Hepatocyte (in vitro differentiated cells): ENCODE results near the gene S1PR3. TPM values are rescaled to one million over a fixed set of nuclear protein-coding genes. Genes with fewer than 3 reads are reported as not detected.

Experiments used
- DNase-seq: peaks from one replicate; pipeline ENCODE4 v3.0.0-alpha.2; 2016; ENCODE audit warnings: low spot score
- H2AFZ ChIP-seq: fragments of 200-600 bp; sonication (generic); 2 replicates; pipeline ENCODE4 v1.6.0; 2016; ENCODE audit warnings: antibody characterized with exemption, mild to moderate bottlenecking
- H3K27ac ChIP-seq: fragments of 200-600 bp; sonication (generic); 2 replicates; pipeline ENCODE4 v1.5.1; 2016; ENCODE audit warnings: mild to moderate bottlenecking
- H3K27me3 ChIP-seq: fragments of 200-600 bp; sonication (generic); 2 replicates; pipeline ENCODE4 v1.6.1; 2016
- H3K36me3 ChIP-seq: fragments of 200-600 bp; sonication (generic); replicated peaks from 2 replicates; pipeline ENCODE4 v1.5.1; 2016; ENCODE audit warnings: low read depth; ENCODE audit not compliant: insufficient read depth
- H3K4me1 ChIP-seq: fragments of 200-600 bp; sonication (generic); 2 replicates; pipeline ENCODE4 v1.5.1; 2016; ENCODE audit warnings: mild to moderate bottlenecking, moderate library complexity; ENCODE audit not compliant: insufficient read depth
- H3K4me2 ChIP-seq: fragments of 200-600 bp; sonication (generic); 2 replicates; pipeline ENCODE4 v1.6.0; 2016
- H3K4me3 ChIP-seq: fragments of 200-600 bp; sonication (generic); 2 replicates; pipeline ENCODE4 v1.5.1; 2016; ENCODE audit warnings: mild to moderate bottlenecking
- H3K79me2 ChIP-seq: fragments of 200-600 bp; sonication (generic); 2 replicates; pipeline ENCODE4 v1.6.0; 2017; ENCODE audit warnings: mild to moderate bottlenecking
- H3K9me2 ChIP-seq: fragments of 200-600 bp; sonication (generic); replicated peaks from 2 replicates; pipeline ENCODE4 v1.6.0; 2017; ENCODE audit warnings: mild to moderate bottlenecking; ENCODE audit not compliant: insufficient read depth
- H3K9me3 ChIP-seq: fragments of 200-600 bp; sonication (generic); 2 replicates; pipeline ENCODE4 v1.5.1; 2016; ENCODE audit warnings: low read depth, mild to moderate bottlenecking
- H4K20me1 ChIP-seq: fragments of 200-600 bp; sonication (generic); 2 replicates; pipeline ENCODE4 v1.6.0; 2016; ENCODE audit warnings: mild to moderate bottlenecking; ENCODE audit not compliant: insufficient read depth, poor library complexity, severe bottlenecking
- EZH2 ChIP-seq: fragments of 200-600 bp; sonication (generic); IDR thresholded peaks from 2 replicates; pipeline ENCODE4 v1.6.1; 2016; ENCODE audit warnings: antibody characterized with exemption, mild to moderate bottlenecking, borderline replicate concordance
- EZH2phosphoT487 ChIP-seq: fragments of 200-600 bp; sonication (generic); IDR thresholded peaks from one replicate; pipeline ENCODE4 v1.6.1; 2018; ENCODE audit warnings: antibody characterized with exemption, mild to moderate bottlenecking, low read depth, moderate library complexity; ENCODE audit not compliant: unreplicated experiment, severe bottlenecking
- WGBS: methylation state at CpG from one replicate; pipeline ENCODE4 v1.1.6; 2016; ENCODE audit warnings: low lambda C conversion rate; ENCODE audit errors: missing lambda C conversion rate; 5-methylcytosine and 5-hydroxymethylcytosine counted together
- polyA plus RNA-seq: library from polyadenylated mRNA; unstranded; fragments of >200 nt; fragmentation: Nextera tagmentation; extraction: Ambion mirVana; gene quantifications from 2 replicates; pipeline ENCODE4 v1.2.1, GENCODE V29; 2016
- total RNA-seq: library from RNA; depleted of rRNA; stranded (reverse); fragments of >200 nt; gene quantifications from 2 replicates; pipeline ENCODE4 v1.2.3, GENCODE V29; 2014
- TF ChIP-seq, protein P1 (sequence below): fragments of 200-600 bp; sonication (generic); IDR thresholded peaks from 2 replicates; pipeline ENCODE4 v1.5.1; 2016; ENCODE audit warnings: antibody characterized with exemption, mild to moderate bottlenecking; ENCODE audit not compliant: poor library complexity

The S1PR3 gene
- total and polyA plus RNA-seq, 2 experiments from 2014 or later: 21.4 to 46.1 TPM

GRCh38 chr9:89001917-89002540, 10.8 kb downstream of the S1PR3 start:
- Histone ChIP-seq H4K20me1 (peaks cover 11% of the 10 kb centered on the region), H3K9me3 (no peaks in the 10 kb centered on the region), H3K79me2 (peaks cover 50% of the 10 kb centered on the region), H3K4me2 (no peak overlapping the region), H2AFZ (no peak overlapping the region), H3K27me3 (no peaks in the 10 kb centered on the region), H3K27ac (no peak overlapping the region), H3K4me1 (peaks cover 17% of the 10 kb centered on the region), H3K9me2 (no peaks in the 10 kb centered on the region), H3K4me3 (no peak overlapping the region), H3K36me3 (no peaks in the 10 kb centered on the region)
- 95% methylated on average over 27 of the region's 27 CpGs for WGBS
- TF ChIP-seq EZH2: no peak
- DNase-seq: no peak

- H3K79me2 ChIP-seq: peaks cover 41% of the 10 kb centered on the region
- no peaks in the 10 kb centered on the region for H3K36me3 ChIP-seq
- TF ChIP-seq EZH2 (no peak), EZH2phosphoT487 (no peak)
- TF ChIP-seq, protein P1, sequence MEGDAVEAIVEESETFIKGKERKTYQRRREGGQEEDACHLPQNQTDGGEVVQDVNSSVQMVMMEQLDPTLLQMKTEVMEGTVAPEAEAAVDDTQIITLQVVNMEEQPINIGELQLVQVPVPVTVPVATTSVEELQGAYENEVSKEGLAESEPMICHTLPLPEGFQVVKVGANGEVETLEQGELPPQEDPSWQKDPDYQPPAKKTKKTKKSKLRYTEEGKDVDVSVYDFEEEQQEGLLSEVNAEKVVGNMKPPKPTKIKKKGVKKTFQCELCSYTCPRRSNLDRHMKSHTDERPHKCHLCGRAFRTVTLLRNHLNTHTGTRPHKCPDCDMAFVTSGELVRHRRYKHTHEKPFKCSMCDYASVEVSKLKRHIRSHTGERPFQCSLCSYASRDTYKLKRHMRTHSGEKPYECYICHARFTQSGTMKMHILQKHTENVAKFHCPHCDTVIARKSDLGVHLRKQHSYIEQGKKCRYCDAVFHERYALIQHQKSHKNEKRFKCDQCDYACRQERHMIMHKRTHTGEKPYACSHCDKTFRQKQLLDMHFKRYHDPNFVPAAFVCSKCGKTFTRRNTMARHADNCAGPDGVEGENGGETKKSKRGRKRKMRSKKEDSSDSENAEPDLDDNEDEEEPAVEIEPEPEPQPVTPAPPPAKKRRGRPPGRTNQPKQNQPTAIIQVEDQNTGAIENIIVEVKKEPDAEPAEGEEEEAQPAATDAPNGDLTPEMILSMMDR: no peak
- DNase-seq: no peak
- H3K9me2 ChIP-seq: no peaks in the 10 kb centered on the region
- H3K4me1 ChIP-seq: peaks cover 17% of the 10 kb centered on the region
- 89% methylated on average over 6 of the region's 6 CpGs for WGBS
- no peak overlapping the region for H3K27ac ChIP-seq
- no peaks in the 10 kb centered on the region for H3K9me3 ChIP-seq
- no peak overlapping the region for H3K4me2 ChIP-seq
- no peak overlapping the region for H2AFZ ChIP-seq
- no peaks in the 10 kb centered on the region for H3K27me3 ChIP-seq
- H4K20me1 ChIP-seq: peaks cover 9% of the 10 kb centered on the region
- H3K4me3 ChIP-seq: no peak overlapping the region
These were observed 11.7 kb downstream of the S1PR3 start for GRCh38 chr9:89002987-89003386.

GRCh38 chr9:89005323-89005722, 14.1 kb downstream of the S1PR3 start:
- 89% methylated on average over 9 of the region's 9 CpGs for WGBS
- Histone ChIP-seq H4K20me1 (peaks cover 7% of the 10 kb centered on the region), H3K9me2 (no peaks in the 10 kb centered on the region), H3K4me1 (peaks cover 12% of the 10 kb centered on the region), H3K27me3 (no peaks in the 10 kb centered on the region), H3K36me3 (no peaks in the 10 kb centered on the region), H3K79me2 (peaks cover 19% of the 10 kb centered on the region), H3K27ac (no peak overlapping the region), H3K4me2 (no peak overlapping the region), H3K9me3 (no peaks in the 10 kb centered on the region), H2AFZ (no peak overlapping the region), H3K4me3 (no peak overlapping the region)
- TF ChIP-seq EZH2 (no peak), EZH2phosphoT487 (no peak)
- TF ChIP-seq, protein P1: no peak
- peak; percentile 1 for DNase-seq

GRCh38 chr9:89006267-89006666, 15.0 kb downstream of the S1PR3 start:
- Histone ChIP-seq H3K27me3 (no peaks in the 10 kb centered on the region), H2AFZ (no peak overlapping the region), H3K4me2 (no peak overlapping the region), H3K79me2 (peaks cover 18% of the 10 kb centered on the region), H3K4me1 (peaks cover 7% of the 10 kb centered on the region), H3K9me3 (no peaks in the 10 kb centered on the region), H3K9me2 (no peaks in the 10 kb centered on the region), H3K36me3 (no peaks in the 10 kb centered on the region), H4K20me1 (peaks cover 7% of the 10 kb centered on the region), H3K27ac (no peak overlapping the region), H3K4me3 (no peak overlapping the region)
- WGBS: 63% methylated on average over 2 of the region's 2 CpGs
- TF ChIP-seq EZH2 (no peak), EZH2phosphoT487 (no peak)
- TF ChIP-seq, protein P1: no peak
- peak; percentile 12 for DNase-seq
